CD4-positive, alpha-beta T cell treated with Interferon alpha-2 for 1 hour (primary cell): ENCODE results near the gene OR6B2.

Experiments used
- DNase-seq, 2 donors: peaks; one replicate each; pipeline ENCODE4 v3.0.0-alpha.2; 2020 to 2022

The OR6B2 gene

DNA sequence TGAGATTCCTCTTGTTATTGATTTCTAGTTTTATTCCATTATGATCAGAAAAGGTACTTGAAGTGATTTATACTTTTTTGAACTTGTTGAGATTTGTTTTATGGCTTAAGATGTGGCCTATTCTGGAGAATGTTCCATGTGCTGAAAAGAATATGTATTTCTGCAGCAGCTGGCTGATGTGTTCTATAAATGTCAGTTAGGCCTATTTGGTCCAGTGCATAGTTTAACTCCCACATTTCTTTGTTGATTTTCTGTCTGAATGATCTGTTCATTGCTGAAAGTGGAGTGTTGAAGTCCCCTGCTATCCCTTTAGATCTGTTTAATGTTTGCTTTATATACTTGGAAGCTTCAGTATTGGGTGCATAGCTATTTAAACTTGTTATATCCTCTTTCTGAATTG lies 7.1 kb upstream of the OR6B2 start:
- DNase-seq: no peak

DNA sequence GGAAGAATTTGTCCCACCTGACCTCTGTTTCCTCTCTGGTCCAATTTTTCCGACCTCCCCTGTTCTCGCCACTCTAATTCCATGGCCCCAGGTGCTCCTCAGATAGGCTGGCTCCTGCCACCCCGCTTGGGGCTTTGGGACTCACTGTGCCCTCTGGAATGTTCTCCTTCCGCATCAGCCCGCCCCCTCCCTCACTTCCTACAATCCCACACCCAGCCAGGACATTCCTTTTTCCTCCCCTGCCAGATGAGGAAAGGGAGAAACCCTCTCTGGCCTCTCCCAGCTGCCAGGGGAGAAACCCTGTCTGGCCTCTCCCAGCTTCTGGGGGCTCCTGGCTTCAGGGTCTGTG lies 3.1 kb upstream of the OR6B2 start:
- no peak for DNase-seq

DNA sequence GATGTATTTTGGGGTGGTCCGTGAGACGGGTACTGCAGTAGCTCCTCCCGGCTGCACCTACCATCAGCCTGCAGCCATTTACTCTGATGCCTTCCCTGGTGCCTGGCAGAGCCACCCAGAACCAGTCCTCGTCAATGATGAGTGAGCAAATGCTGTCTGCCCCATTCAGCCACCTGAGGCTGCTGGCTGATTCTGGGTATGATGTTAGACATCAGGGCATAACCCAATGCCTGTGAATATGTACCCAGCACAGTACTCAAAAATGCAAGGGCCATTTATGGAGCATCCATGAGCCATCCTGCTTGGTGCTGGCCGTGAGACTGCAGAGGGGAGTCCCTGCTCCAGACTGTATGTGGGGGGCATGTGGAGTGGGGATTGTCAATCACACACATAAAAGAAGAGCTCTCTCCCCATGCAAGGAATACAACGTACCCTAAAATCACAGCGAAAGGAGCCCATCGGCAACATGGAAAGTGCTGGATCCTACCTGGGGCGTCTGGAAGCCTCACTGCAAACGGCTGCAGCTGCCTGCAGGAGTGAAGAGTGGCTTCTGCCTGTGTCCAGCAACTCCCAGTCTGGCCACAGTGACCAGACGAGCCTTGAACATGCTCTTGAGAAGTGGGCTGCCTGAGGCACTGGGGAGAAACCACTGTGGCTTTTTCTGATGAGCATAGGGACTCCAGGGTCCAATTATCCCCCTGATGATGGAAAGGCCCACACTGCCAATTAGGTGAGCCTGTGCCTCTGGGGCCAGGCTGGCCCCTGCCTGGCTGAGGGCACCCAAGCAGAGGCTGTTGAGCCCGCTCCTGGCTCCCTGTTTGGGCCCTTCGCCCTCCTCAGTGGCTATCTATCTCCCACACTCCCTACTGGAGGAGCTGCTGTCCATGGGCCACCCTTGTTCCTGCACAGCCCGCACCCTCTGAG lies 2.4 kb upstream of the OR6B2 start:
- DNase-seq: no peak

DNA sequence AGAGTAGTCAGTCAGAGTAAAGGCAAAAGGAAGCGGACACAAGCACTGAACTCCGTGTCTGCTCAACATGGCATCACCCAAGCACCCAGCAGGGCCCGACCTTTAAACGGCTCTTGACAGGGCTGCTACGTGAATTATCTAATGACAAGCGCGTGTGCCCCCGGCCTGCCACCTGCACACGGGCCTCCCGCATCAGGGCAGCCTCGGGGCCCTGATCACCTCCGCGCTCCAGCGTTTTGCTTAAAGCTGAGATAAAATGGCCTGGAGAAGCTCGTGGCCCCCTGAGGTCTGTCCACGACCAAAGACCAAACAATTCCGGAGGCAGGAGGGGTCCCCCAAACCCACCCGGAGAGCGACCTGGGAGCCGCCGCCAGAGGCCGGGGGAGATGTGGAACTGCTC lies 5.5 kb downstream of the OR6B2 start:
- no peak for DNase-seq

DNA sequence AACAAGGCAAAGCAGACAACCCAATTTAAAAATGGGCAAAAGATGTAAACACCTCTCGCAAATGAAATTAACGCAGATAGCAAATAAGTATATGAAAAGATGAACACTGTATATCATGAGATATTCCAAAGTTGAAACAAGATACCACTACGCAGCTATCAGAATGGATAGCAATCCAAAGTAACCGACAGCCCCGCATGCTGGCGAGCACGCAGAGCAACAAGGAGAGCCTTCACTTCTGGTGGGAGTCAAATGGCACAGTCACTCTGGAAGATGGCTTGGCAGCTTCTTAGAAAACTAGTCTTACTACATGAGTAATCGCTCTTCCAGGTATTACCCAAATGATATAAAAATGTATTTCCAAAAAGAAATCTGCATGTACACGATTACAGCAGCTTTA lies 6.4 kb downstream of the OR6B2 start:
- DNase-seq: no peak

DNA sequence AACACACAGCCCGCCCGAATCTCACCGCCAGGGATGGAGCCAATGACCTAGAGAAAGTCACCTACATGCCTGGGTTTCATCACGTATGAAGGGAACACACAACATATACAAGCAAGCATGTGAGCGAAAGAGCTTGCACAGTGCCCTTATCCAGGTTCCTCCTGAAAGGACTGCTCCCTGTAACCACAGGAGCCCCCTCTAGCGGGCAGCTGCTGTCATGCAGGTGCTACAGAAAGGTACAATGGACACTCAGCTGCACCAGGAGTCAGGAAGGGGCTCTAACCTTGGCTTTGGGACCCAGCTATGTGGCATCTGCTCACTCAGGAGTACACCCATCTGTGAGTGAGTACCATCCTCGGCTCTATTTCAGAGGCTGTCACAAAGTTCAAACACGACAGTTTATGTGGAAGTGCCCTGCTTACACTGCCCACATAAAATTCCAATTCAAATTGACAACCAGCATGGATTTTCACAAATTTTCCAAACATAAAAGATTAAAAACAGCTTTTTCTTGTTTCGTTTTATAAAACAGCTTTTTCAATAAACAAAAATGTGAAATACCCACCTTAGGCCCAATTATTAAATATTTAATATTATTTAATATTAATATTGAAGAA lies 8.6 kb downstream of the OR6B2 start:
- peak; percentile 51 to 68 for DNase-seq

DNA sequence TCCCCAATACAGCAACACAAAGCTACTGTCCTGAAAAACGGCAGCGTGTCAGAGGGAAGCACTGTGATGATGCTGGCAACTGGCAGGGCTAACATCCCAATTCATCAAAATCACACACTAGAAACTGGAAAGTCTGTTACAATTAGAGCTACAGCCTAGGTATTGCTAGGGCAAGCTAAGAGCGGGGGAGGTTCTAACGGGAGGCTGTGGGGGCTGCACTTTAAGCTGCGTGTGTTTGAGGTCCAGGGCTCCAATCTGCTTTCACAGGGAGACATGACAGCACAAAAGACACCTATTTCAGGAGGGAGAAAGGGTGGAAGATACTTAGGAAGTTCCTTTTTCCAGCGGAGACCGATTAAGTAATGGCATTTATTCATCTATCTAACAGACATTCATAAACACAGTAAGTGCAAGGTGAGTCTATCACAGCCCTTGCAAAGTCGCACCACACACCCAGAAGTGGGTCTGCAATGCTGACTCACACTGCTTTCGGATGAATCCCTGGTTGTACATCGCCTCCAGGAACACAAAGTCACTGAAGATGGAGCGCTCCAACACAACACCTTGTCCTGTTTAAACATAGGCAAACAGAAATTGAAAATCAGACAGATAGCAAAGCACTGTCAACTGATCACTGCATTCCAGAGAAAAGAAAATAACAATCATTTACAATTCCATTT lies 12.0 kb downstream of the OR6B2 start:
- no peak for DNase-seq

DNA sequence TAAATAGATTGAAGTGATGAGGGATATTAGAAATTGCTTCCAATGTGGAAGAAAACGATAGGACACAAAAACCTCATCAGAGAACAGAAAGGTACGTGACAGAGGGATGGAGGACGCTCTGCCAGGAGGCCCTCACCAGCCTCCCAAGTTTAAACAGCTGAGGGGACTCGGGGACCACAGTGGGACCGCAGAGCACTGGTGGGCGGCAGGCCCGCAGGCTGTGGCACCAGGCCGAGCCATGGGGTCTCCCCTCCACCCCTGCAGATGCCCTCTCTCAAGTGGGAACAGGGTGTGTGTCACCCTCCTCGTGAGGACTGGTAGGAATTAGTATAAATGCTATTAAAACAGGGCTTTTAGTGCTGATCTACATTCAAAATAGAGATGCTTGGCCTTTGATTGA lies 15.9 kb downstream of the OR6B2 start:
- DNase-seq: no peak

DNA sequence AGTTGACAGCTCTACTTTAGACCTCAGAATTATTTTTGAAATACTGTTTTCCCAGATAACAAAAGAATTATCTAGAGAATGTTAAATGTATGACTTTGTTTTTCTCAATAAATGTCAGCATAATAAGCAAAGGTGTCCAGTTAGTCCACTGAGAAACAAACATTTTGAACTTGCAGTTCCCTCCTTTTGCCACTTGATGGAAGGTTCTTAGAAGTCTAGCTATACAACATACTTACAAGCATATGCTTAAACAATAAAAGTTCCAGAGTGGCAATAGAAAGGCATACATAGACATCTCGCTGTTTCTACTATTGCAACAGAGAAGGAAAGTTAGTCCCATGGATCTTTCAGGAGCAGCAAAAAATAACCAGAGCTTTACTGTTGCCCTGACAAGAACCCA lies 16.9 kb downstream of the OR6B2 start:
- no peak for DNase-seq

DNA sequence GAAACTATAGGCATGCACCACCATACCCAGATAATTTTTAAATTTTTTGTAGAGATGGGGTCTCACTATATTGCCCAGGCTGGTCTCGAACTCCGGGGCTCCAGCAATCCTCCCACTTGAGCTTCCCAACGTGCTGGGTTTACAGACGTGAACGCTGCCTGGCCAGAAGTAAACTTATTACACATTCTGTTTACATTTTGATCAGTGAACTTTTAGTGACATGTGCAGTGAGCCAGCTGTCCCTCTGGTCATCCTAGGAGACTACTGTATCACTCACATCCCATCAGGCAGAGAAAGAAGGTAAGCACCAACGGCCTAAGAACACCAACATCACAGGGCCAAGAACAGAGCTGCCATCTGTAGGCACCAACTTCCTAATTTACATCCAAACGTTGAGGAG lies 27.2 kb downstream of the OR6B2 start:
- no peak for DNase-seq

DNA sequence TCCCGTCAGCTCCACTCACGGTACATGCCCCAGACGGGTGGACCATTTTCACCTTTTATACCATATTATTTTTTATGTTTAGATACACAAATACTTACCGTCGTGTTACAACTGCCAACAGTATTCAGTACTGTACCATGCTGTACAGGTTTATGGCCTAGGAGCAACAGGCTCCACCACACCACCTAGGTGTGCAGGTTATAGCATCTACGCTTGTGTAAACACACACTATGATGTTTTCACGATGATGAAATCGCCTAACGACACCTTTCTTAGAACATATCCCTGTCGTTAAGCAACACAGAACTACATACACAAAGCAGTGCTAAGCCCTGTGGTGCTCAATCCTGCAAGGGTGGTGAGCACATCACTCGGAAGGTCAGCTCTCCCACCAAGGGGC lies 29.6 kb downstream of the OR6B2 start:
- DNase-seq: no peak

DNA sequence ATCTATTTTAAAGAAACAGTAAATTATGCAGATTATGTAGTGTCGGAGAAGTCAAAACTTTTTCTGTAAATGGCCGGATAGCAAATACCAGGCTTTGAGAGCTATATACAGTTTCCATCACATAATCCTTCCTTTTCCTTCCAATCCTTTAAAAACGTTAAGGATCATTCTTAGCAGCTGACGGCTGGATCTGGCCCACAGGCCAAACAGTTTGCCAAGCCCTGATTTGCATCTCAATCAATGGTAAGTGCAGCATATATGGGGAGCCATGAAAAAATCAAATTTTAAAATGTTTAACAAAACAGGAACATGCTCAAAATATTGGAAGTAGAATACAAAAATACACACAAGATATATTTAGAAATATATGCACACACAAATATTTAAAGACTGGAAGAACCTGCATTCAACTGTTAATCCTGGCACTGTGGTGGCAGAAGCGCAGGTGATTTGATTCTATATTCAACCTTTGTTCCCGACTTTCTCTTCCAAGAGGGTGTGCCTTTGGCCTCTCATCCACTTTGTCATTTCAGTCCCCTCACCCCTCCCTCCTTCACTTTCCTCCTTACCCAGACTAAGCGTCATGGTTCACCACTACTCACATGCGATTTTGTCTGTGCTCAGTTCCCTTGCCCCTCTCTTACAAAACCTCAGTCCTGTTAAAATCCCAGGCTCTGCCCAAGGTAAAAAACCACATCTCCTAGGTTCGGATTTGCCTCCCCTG lies 32.4 kb downstream of the OR6B2 start:
- DNase-seq: no peak

DNA sequence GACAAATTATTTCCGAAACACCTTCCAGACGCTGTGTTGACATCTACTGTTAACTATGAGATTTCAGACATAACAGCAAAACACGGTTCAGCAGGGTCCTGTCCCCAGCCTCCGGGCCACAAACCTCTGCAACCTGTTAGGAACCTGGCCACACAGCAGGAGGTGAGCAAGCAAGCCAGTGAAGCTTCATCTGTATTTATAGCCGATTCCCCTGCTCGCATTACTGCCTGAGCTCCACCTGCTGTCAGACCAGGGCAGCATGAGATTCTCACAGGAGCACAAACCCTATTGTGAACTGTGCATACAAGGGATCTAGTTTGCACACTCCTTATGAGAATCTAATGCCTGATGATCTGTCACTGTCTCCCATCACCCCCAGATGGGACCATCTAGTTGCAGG lies 36.1 kb downstream of the OR6B2 start:
- DNase-seq: no peak

DNA sequence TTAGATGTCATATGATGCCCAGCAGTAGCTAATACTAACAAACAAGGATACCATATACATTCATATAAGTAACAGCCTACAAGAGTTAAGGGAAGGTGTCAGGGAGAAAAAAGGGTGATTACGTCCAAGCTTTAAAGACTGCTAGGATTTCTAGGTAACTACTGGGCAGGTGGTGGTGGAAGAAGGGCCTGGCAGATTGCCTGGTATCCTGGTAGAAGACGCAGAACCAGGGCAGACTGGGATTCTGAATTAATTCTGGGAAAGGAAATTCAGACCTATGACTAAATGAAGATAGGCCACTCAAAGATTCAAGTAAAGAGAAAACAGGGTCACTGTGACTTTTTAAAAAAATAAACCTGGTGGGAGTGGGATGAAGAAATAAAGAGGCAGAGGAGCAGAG lies 36.9 kb downstream of the OR6B2 start:
- DNase-seq: no peak

DNA sequence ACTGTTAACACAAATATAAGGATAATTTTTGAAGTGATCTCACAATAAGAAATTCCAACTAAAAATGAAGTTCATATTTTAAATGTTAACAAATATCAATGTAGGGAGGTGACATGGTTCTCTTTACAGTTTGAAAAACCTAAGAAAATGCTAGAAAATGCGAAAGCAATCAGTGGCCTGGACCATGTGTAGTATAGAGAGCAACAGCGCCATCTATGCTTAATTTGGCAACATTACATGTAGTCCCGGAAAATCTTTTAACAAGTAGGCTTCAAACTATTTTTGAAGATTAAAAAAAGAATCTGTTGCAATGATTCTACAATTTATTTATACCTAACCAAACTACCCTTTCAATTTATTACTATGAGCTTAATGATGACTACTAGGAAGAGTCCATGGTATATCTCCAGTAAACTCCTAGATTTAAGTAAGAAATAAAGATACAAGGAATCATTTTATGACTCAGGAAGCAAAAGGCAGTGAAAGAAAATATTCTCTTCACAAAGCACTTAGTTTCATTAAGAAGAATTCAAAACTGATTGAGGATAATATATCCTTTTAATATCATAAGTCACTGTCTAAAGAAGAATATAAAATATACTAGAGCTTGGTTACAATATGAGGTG lies 38.4 kb downstream of the OR6B2 start:
- peak in 1 of 2 donors; percentile 58 for DNase-seq

DNA sequence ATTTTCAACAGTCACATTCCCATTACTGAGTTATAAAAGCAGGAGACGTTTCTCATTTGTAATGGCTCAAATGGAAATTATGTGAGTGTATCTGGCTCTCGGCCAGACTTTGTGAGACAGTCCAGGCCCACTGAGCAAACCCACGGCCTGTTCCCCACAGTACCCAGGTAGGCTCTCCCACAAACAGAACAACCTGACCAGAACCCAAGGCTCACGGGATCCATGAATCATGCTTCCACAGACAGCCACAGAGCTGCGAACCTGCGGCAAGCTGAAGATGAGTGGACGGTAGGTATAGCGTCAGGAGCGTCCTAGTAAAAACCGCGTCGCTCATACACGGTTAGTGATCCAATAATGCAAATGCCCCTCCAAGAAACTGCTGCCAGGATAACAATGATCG lies 39.3 kb downstream of the OR6B2 start:
- DNase-seq: no peak

DNA sequence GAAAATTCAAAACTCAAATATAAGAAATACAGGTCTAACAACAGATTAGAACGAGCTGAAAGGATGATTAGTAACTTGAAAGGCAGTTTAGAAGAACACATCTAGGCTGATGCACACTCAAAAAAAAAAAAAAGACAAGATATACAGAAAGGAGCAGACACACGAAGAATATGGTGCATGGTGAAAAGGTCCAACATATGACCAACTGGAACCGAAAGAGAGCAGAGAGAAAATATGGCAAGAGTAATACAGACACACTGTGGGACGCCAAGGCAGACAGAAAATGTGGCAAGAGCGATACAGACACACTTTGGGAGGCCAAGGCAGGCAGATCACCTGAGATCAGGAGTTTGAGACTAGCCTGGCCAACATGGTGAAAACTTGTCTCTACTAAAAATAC lies 44.9 kb downstream of the OR6B2 start:
- DNase-seq: no peak

DNA sequence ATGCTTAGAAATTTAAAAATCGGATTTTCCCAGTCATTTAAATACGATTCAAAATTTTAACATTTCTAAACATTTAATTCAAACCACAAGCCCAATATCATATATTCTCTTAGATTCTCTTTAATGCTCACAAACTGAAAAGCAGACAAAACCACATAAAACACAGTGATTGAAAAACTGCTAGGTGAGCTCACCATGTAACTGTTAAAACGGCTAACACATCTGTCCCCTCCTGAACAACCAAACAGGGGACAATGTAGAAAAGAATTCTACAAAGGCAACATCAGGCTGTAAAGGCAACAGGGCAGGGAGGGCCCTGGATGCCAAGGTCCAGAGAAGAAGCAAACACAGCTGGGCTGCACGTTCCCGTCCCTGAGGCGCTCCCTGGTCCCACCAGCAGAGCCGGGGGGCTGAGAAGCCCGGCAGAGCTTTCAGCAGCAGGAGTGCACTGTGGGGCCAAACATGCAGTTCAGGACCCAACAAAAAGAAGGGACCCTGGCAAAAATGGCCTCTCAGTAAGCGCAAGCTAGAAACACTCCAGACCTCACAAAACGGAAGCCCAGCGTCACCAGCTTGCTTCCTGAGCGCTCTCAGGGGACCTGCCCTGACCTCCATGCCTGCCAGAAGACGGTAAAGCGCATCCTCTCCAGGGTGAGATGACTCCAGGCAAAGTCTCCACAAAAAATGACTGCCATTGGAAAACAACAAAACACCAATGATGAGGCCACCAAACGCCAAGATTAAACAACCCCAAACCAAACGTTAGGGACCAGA lies 45.6 kb downstream of the OR6B2 start:
- no peak for DNase-seq

DNA sequence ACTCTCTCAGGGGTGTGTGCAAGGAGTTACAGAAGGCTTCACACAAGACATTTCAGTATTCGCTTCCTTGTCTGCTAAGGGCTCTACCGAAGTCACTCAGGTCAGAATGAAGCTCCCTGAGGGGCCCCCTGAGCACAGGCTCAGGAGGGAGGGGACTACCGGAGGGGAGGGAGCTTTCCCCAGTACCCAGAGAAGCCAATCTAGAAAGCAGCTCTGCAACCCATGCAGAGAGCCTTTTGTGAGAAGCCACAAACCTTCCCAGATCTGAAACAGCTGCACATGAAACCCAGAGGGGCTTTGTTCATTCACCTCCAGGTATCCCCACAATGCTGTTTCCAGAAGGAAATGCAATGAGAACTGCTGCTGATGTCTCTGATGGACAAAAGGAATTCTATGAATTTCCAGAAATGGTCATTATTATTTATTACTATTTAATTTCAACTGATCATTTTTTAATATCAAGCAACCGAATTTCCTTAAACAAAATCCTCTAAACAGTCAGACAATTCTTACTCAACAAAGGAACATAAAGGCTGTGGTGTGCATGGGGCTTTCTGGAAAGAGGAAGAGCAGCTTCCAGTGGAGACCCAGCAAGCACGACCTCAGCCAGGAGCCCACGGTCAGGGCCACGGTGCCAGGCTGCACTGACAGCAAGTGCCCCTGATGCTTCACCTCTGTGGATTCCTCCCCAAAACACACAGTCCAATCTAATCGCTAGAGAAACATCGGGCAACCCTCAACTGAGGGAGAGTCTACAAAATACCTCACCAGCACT lies 47.0 kb downstream of the OR6B2 start:
- no peak for DNase-seq
